Measurements from ENCODE around the gene INPP5D. TPM values are rescaled to one million over a fixed set of nuclear protein-coding genes. Genes with fewer than 3 reads are reported as not detected.

Gene INPP5D
- total RNA-seq, 1 experiment from 2014 or later = 12.7 TPM

- Histone ChIP-seq H3K4ac (ENCODE audit: low read depth, low read length) (no peak overlapping the region), H3K79me1 (ENCODE audit: insufficient read depth, low read depth, low read length, poor library complexity, severe bottlenecking) (no peaks in the 10 kb centered on the region), H3K4me1 (ENCODE audit: insufficient read depth, low read length) (peaks cover 3% of the 10 kb centered on the region; the same call in 1 of the 2 replicates), H3T11ph (ENCODE audit: low read length) (no peak overlapping the region), H4K20me1 (ENCODE audit: control insufficient read depth, insufficient read depth, insufficient read length) (no peaks in the 10 kb centered on the region), H2BK5ac (ENCODE audit: insufficient read length, low read length) (no peak overlapping the region), H2BK20ac (ENCODE audit: low read depth, low read length, poor library complexity, severe bottlenecking) (no peak overlapping the region), H2BK15ac (ENCODE audit: low read depth, low read length) (no peak overlapping the region), H2AFZ (ENCODE audit: low read length) (no peak overlapping the region), H3K27ac (ENCODE audit: insufficient read length, low read depth, low read length) (no peak overlapping the region), H3K23me2 (ENCODE audit: insufficient read length, low read depth, low read length, poor library complexity, severe bottlenecking) (no peaks in the 10 kb centered on the region), H4K91ac (ENCODE audit: insufficient read length, low read depth, low read length) (no peak overlapping the region), H3K23ac (ENCODE audit: insufficient read length, low read depth, low read length) (no peak overlapping the region), H4K8ac (replicated peaks; ENCODE audit: insufficient read length, low read depth, low read length) (no peak overlapping the region), H2AK5ac (ENCODE audit: insufficient read length, low read length) (no peak overlapping the region), H2BK12ac (ENCODE audit: insufficient read length, low read depth, low read length) (no peak overlapping the region), H3K18ac (ENCODE audit: insufficient read length, low read depth, low read length) (no peak overlapping the region), H3K14ac (ENCODE audit: insufficient read depth, low read length) (no peak overlapping the region), H4K5ac (ENCODE audit: insufficient read length, low read depth, low read length) (no peak overlapping the region), H3K56ac (ENCODE audit: insufficient read length, low read depth, low read length) (no peak overlapping the region), H2BK120ac (ENCODE audit: low read depth, low read length, poor library complexity, severe bottlenecking) (no peak overlapping the region), H3K79me2 (ENCODE audit: insufficient read depth, low read length) (no peaks in the 10 kb centered on the region), H3K9me3 (ENCODE audit: control insufficient read depth, low read depth, low read length) (no peaks in the 10 kb centered on the region), H3K9ac (ENCODE audit: extremely low read depth, insufficient read length, low read length) (no peak overlapping the region), H3K27me3 (ENCODE audit: insufficient read depth, low read length) (no peaks in the 10 kb centered on the region), H3K4me2 (ENCODE audit: insufficient read depth, insufficient read length, low read length) (no peak overlapping the region)
- Mint-ChIP-seq H3K27me3 (ENCODE audit: low read depth) (no peaks in the 10 kb centered on the region), H3K36me3 (ENCODE audit: insufficient read depth in 1 of 3, low read depth in 3 of 3) (no peaks in the 10 kb centered on the region), H3K9me3 (no peaks in the 10 kb centered on the region), H3K27ac (no peak overlapping the region), H3K4me1 (peaks cover 13 to 26% of the 10 kb centered on the region in 2 experiments), H3K4me3 (no peak overlapping the region)
- no peak for DNase-seq
- TF ChIP-seq CTCF (conservative IDR thresholded peaks at IDR 0.05) = no peak
- no CpG with 5 or more reads among the region's 6 CpGs for WGBS (ENCODE audit: extremely low coverage, insufficient read length, low lambda C conversion rate)
Measured at GRCh38 chr2:233096006-233096405, 35.9 kb downstream of the INPP5D start.
